Upper lobe of left lung (tissue), 6 donors: Measurements from ENCODE around the gene WBP1. TPM values are rescaled to one million over a fixed set of nuclear protein-coding genes. Genes with fewer than 3 reads are reported as not detected.

ENCODE experiments used
- ATAC-seq, 2 donors: fragments of 200-7000 bp; cut with Tn5 transposase; one replicate each; pipeline ENCODE4 v1.9.1; 2022; ENCODE audit warnings: mild to moderate bottlenecking in 2 of 2, moderate library complexity in 2 of 2; ENCODE audit not compliant: low FRiP score in 2 of 2
- DNase-seq, 2 donors: peaks; one replicate each; pipeline ENCODE4 v3.0.0-alpha.2; 2019 to 2020
- H3K27ac ChIP-seq, 4 donors: fragments of 200-600 bp; sonication (generic); one replicate each; pipeline ENCODE4 v1.5.1; 2016 to 2019
- H3K27me3 ChIP-seq, 4 donors: fragments of 200-600 bp; sonication (generic); one replicate each; pipeline ENCODE4 v1.5.1; 2017 to 2019
- H3K36me3 ChIP-seq, 4 donors: fragments of 200-600 bp; sonication (generic); one replicate each; pipeline ENCODE4 v1.5.1; 2016 to 2019
- H3K4me1 ChIP-seq, 4 donors: fragments of 200-600 bp; sonication (generic); one replicate each; pipeline ENCODE4 v1.5.1; 2018 to 2019
- H3K4me3 ChIP-seq, 4 donors: fragments of 200-600 bp; sonication (generic); one replicate each; pipeline ENCODE4 v1.5.1; 2017 to 2019; ENCODE audit warnings: mild to moderate bottlenecking in 2 of 4, moderate library complexity in 1 of 4
- H3K9me3 ChIP-seq, 4 donors: fragments of 200-600 bp; sonication (generic); one replicate each; pipeline ENCODE4 v1.5.1; 2018 to 2019
- EP300 ChIP-seq, 4 donors: sonication (generic); formaldehyde crosslinking; IDR thresholded peaks; one replicate each; pipeline ENCODE4 v1.5.1; 2017; ENCODE audit warnings: antibody characterized with exemption in 4 of 4, control low read depth in 2 of 4
- POLR2A ChIP-seq, 4 donors: fragments of 450-650 bp; IDR thresholded peaks; one replicate each; pipeline ENCODE4 v1.5.1; 2016 to 2017; ENCODE audit warnings: antibody characterized with exemption in 4 of 4, mild to moderate bottlenecking in 2 of 4
- POLR2AphosphoS5 ChIP-seq, 2 donors: sonication (generic); formaldehyde crosslinking; IDR thresholded peaks; one replicate each; pipeline ENCODE4 v1.5.1; 2017; ENCODE audit warnings: antibody characterized with exemption in 2 of 2
- WGBS, 2 donors: methylation state at CpG; one replicate each; pipeline ENCODE4 v1.1.5; 2017 to 2018; 5-methylcytosine and 5-hydroxymethylcytosine counted together
- total RNA-seq, 6 donors: library from RNA; depleted of rRNA in 4 of 6; stranded (reverse); fragments of >200 nt in 4 of 6; gene quantifications; one replicate each; pipeline versions ENCODE4 v1.1.0 to v1.2.1, GENCODE V29; 2016 to 2021
- TF ChIP-seq, protein P1 (sequence below), 6 experiments: fragments of 450-650 bp in 4 of 6; fragments of 200-600 bp in 2 of 6; sonication (generic) in 2 of 6; IDR thresholded peaks; one replicate each; pipeline ENCODE4 v1.5.1; 2016 to 2019; ENCODE audit warnings: antibody characterized with exemption in 6 of 6
- donor health status: DM: no; HTN: no; CAD: no; lungs with moderate emphysema.
- donor health status: DM: no; HTN: yes; CAD: no; lungs with severe emphysema.

The WBP1 gene
- total RNA-seq, 6 donors from 2014 or later, result 34.7 to 109 (median 51.3) TPM

DNA sequence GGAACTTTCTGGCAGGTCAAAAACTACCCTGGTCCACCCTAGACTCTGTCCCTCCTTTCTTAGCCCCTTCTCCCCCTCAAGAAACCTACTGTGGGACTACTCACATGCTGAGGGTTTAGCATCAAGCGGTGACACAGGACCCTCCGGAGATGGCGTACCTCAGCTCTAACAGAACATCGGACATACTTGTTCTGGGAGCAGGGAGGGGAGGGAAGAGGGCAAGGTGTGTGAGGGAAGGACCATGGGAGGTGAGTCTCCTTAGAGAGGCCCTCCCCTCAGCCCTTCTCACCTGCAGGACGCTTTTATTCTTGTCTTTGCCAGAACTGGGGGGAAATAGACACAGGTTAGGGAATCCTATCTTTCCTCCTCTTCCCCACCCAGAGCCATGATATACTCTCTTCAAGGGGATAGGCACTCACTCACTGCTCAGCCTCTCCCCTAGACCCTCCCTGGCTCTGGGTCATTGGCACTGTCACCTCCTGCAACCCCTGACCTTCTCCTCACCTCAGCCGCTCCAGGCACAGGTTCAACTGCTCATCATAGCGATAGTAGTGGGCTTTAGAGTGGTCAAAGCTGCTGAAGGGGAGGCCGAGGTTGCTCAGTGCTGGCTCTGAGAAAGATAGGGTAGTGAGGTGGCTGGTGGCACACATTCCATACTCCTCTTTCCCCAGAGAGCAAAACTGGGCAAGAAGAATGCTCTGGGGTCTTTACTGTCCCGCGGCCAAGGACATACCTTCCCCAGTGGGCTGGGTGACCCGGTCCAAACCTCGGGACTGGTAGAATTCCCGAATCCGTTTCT, 47.4 kb downstream of the WBP1 start:
- H3K27me3 ChIP-seq, result peaks cover 0 to 7% (median 0%) of the 10 kb centered on the region in 4 donors
- H3K9me3 ChIP-seq, result no peaks in the 10 kb centered on the region
- ATAC-seq, result no peak
- peaks cover 0 to 22% (median 6%) of the 10 kb centered on the region in 4 donors for H3K36me3 ChIP-seq
- peaks cover 33 to 62% (median 47%) of the 10 kb centered on the region in 4 donors for H3K4me1 ChIP-seq
- WGBS, 2 donors, result 94 to 96% methylated on average over 14 of the region's 14 CpGs
- DNase-seq, result no peak
- TF ChIP-seq POLR2A (IDR thresholded peaks at IDR 0.05) (no peak), POLR2AphosphoS5 (IDR thresholded peaks at IDR 0.05) (no peak), EP300 (IDR thresholded peaks at IDR 0.05) (no peak)
- TF ChIP-seq, protein P1, sequence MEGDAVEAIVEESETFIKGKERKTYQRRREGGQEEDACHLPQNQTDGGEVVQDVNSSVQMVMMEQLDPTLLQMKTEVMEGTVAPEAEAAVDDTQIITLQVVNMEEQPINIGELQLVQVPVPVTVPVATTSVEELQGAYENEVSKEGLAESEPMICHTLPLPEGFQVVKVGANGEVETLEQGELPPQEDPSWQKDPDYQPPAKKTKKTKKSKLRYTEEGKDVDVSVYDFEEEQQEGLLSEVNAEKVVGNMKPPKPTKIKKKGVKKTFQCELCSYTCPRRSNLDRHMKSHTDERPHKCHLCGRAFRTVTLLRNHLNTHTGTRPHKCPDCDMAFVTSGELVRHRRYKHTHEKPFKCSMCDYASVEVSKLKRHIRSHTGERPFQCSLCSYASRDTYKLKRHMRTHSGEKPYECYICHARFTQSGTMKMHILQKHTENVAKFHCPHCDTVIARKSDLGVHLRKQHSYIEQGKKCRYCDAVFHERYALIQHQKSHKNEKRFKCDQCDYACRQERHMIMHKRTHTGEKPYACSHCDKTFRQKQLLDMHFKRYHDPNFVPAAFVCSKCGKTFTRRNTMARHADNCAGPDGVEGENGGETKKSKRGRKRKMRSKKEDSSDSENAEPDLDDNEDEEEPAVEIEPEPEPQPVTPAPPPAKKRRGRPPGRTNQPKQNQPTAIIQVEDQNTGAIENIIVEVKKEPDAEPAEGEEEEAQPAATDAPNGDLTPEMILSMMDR (IDR thresholded peaks at IDR 0.05), result no peak
- H3K27ac ChIP-seq, result peak overlapping the region in 2 of 4 donors; percentile 97 to 100
- H3K4me3 ChIP-seq, result peak overlapping the region in 2 of 4 donors; percentile 10 to 62

DNA sequence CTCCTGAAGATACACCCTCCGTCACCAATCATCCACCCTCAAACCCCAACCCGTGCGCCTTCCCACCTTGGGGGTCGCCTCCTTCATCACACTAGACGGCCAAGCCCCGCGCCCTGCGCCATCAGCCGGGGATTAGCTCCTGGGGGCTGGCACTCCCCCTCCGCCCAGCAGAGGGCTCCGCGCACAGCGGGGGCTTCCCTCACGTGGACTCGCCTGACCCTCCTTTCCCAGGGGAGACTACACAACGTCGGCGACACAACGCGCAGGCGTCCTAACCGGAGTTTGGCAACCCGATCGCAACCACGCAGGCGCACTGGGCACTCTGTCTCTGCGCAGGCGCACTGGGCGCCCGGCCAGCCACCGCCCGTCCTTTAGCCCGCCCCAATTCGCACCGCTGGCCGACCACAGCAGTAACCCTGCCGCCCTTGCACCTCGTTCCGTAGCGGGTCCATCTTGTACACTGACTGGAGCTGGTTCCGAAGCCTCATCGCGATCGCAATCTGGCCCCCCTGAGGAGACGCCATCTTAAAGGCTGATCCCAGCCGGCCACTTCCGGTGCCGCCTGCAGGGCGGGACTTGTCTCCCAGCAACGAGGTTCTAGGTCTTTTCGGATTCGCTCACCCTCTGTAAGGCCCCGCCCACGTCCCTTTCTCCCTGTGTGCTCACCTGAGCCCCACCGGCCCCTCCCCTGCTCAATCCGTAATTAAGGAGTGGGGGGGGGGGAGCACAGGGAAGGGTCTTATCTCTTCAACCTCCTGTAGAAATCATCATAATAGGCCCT, 49.1 kb downstream of the WBP1 start, which contains the start of gene PCGF1:
TSS of gene PCGF1 (minus strand) at position 551 of the 781 bp plus-strand sequence. CDS start at position 524, 27 bp downstream.
- peak; percentile 99 to 100 for DNase-seq
- H3K4me1 ChIP-seq, result peaks cover 33 to 56% (median 41%) of the 10 kb centered on the region in 4 donors
- H3K27ac ChIP-seq, result peak within 1 kb of the TSS; percentile 96 to 100 (median 98)
- H3K9me3 ChIP-seq, result no peaks in the 10 kb centered on the region
- peaks cover 0 to 13% (median 1%) of the 10 kb centered on the region in 4 donors for H3K27me3 ChIP-seq
- H3K4me3 ChIP-seq, result peak within 1 kb of the TSS; percentile 44 to 82 (median 56)
- TF ChIP-seq, protein P1 (IDR thresholded peaks at IDR 0.05), result peak in 5 of 6 experiments; percentile 33 to 67 (median 42)
- TF ChIP-seq POLR2AphosphoS5 (IDR thresholded peaks at IDR 0.05) (peak; percentile 79 to 96), EP300 (IDR thresholded peaks at IDR 0.05) (no peak), POLR2A (IDR thresholded peaks at IDR 0.05) (peak in 2 of 4 donors; percentile 63 to 79)
- H3K36me3 ChIP-seq, result peaks cover 0 to 22% (median 6%) of the 10 kb centered on the region in 4 donors
- ATAC-seq, result peak; percentile 95 to 96
- 1 to 4% methylated on average over 21 to 43 of the region's 56 CpGs for WGBS, 2 donors

DNA sequence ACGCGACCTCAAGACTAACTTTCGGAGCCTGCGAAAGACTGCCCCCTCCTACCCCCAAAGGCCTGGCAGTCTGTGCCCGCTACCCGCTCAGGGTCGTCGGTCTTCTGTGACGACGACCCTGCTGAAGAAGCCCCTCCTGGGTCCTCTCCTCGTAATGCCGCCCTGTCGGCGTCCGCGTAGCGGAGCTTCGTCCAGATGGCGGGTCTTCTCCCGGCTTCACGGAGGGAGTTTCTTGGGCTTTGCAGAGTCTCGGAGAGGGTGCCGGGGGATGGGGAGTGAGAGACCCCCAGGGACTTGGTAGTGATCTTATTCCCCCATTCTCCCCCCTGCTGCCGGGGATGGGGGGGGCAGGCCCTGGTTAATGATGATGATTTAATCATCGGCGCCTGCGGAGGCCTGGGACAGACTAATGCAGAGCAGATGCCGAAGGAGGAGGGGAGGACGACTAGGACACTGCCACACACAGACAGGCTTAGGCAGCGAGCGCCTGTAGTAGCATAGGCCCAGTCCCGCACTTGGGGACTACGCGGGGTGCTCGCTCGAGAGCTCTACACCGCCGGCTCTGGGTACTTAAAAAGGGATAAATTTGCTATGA, 49.8 kb downstream of the WBP1 start:
- Histone ChIP-seq H3K4me1 (peaks cover 33 to 49% (median 39%) of the 10 kb centered on the region in 4 donors), H3K27ac (peak overlapping the region; percentile 96 to 100 (median 98)), H3K4me3 (peak overlapping the region; percentile 44 to 82 (median 56)), H3K9me3 (no peaks in the 10 kb centered on the region), H3K27me3 (peaks cover 0 to 17% (median 7%) of the 10 kb centered on the region in 4 donors), H3K36me3 (peaks cover 0 to 22% (median 6%) of the 10 kb centered on the region in 4 donors)
- peak; percentile 40 to 82 for DNase-seq
- TF ChIP-seq, protein P1 (IDR thresholded peaks at IDR 0.05), result no peak
- no peak for TF ChIP-seq POLR2AphosphoS5 (IDR thresholded peaks at IDR 0.05)
- no peak for TF ChIP-seq POLR2A (IDR thresholded peaks at IDR 0.05)
- TF ChIP-seq EP300 (IDR thresholded peaks at IDR 0.05), result no peak
- 19 to 27% methylated on average over 15 to 36 of the region's 38 CpGs for WGBS, 2 donors
- ATAC-seq, result peak in 1 of 2 donors; percentile 27

DNA sequence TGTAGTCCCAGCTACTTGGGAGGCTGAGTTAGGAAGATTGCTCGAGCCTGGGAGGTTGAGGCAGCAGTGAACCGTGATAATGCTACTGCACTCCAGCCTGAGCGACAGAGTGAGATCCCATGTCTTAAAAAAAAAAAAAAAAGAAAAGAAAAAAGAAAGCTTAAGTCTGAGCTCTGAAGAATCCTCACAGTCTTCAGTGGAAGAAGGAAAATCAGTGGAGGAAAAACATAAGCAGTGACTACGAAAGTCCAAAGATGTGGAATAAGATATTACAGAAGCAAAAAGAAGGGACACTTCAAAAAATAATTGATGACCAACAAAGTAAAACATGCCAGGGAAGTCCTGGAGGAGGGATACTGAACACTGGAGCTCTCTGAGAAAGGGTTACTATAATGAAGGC, 52.0 kb downstream of the WBP1 start:
- Histone ChIP-seq H3K27ac (no peak overlapping the region), H3K27me3 (peaks cover 6 to 40% (median 30%) of the 10 kb centered on the region in 4 donors), H3K36me3 (peaks cover 0 to 10% (median under 1%) of the 10 kb centered on the region in 4 donors), H3K9me3 (no peaks in the 10 kb centered on the region), H3K4me3 (no peak overlapping the region), H3K4me1 (peaks cover 35 to 43% (median 39%) of the 10 kb centered on the region in 4 donors)
- ATAC-seq, result no peak
- 71 to 88% methylated on average over 4 of the region's 4 CpGs for WGBS, 2 donors
- no peak for DNase-seq
- no peak for TF ChIP-seq POLR2A (IDR thresholded peaks at IDR 0.05)
- TF ChIP-seq, protein P1 (IDR thresholded peaks at IDR 0.05), result no peak

Other genes with a start within 250 kb of the WBP1 start
- 10 to 100 TPM in 3 of 6 donors, 1 to 10 TPM in 3; 3.2 to 47.1 (median 11.0) TPM for gene SLC4A5, start 115.0 kb upstream of the WBP1 start, total RNA-seq
- gene DCTN1, start 78.1 kb upstream of the WBP1 start, total RNA-seq, result 100 to 1,000 TPM; 106 to 260 (median 147) TPM
- 10 to 100 TPM in 2 of 6 donors, 1 to 10 TPM in 4; 2.6 to 12.3 (median 5.7) TPM for gene C2orf81, start 36.8 kb upstream of the WBP1 start, total RNA-seq
- 10 to 100 TPM in 4 of 6 donors, 1 to 10 TPM in 2; 8.4 to 28.2 (median 13.3) TPM for gene WDR54, start 36.7 kb upstream of the WBP1 start, total RNA-seq
- gene RTKN, start 16.5 kb upstream of the WBP1 start, total RNA-seq, result 10 to 100 TPM; 26.7 to 95.3 (median 34.0) TPM
- gene INO80B, start 3.4 kb upstream of the WBP1 start, total RNA-seq, result 10 to 100 TPM; 12.6 to 85.9 (median 32.5) TPM
- 10 to 100 TPM; 57.8 to 80.8 (median 63.1) TPM for gene MOGS, start 6.9 kb downstream of the WBP1 start, total RNA-seq
- 10 to 100 TPM; 19.9 to 87.1 (median 30.1) TPM for gene MRPL53, start 14.2 kb downstream of the WBP1 start, total RNA-seq
- gene CCDC142, start 24.6 kb downstream of the WBP1 start, total RNA-seq, result 10 to 100 TPM; 14.8 to 67.1 (median 19.8) TPM
- gene TTC31, start 24.6 kb downstream of the WBP1 start, total RNA-seq, result 100 to 1,000 TPM in 1 of 6 donors, 10 to 100 TPM in 5; 18.2 to 127 (median 27.3) TPM
- gene LBX2, start 41.2 kb downstream of the WBP1 start, total RNA-seq, result 1 to 10 TPM; 1.3 to 8.4 (median 2.4) TPM
- 10 to 100 TPM; 15.4 to 43.2 (median 34.6) TPM for gene PCGF1, start 49.3 kb downstream of the WBP1 start, total RNA-seq
- 1 to 10 TPM in 1 of 6 donors, under 1 TPM in 1, not detected in 4; 0.26 to 2.6 TPM for gene TLX2, start 56.0 kb downstream of the WBP1 start, total RNA-seq
- under 1 TPM in 3 of 6 donors, not detected in 3; 0.26 to 0.37 (median 0.33) TPM for gene DQX1, start 67.8 kb downstream of the WBP1 start, total RNA-seq
- 100 to 1,000 TPM in 4 of 6 donors, 10 to 100 TPM in 2; 93.4 to 337 (median 125) TPM for gene AUP1, start 71.3 kb downstream of the WBP1 start, total RNA-seq
- gene HTRA2, start 71.5 kb downstream of the WBP1 start, total RNA-seq, result 10 to 100 TPM; 11.8 to 36.9 (median 27.2) TPM
- gene LOXL3, start 95.5 kb downstream of the WBP1 start, total RNA-seq, result 10 to 100 TPM in 3 of 6 donors, 1 to 10 TPM in 3; 3.6 to 28.3 (median 10.3) TPM
- gene DOK1, start 96.3 kb downstream of the WBP1 start, total RNA-seq, result 10 to 100 TPM; 13.7 to 49.2 (median 38.0) TPM
- 1 to 10 TPM in 3 of 6 donors, under 1 TPM in 1, not detected in 2; 0.91 to 6.3 (median 2.2) TPM for gene M1AP, start 189.9 kb downstream of the WBP1 start, total RNA-seq
- gene SEMA4F, start 195.8 kb downstream of the WBP1 start, total RNA-seq, result 10 to 100 TPM in 3 of 6 donors, 1 to 10 TPM in 3; 6.3 to 15.3 (median 10.1) TPM